ENCODE data around the gene CDC25C. TPM values are rescaled to one million over a fixed set of nuclear protein-coding genes. Genes with fewer than 3 reads are reported as not detected.
A peak's percentile ranks its signal among the peaks of the same experiment; 100 is the strongest.

Gene CDC25C
- polyA plus RNA-seq, 1 of the 3 experiments (the other 2 are of a cell fraction), result 5.2 TPM

GRCh38 chr5:138273834-138274188, 57.8 kb downstream of the CDC25C start:
- Histone ChIP-seq H2AFZ (ENCODE audit: low read depth) (no peak overlapping the region), H3F3A (replicated peaks; ENCODE audit: insufficient read depth) (peaks cover 6% of the 10 kb centered on the region), H3K9me3 (no peaks in the 10 kb centered on the region), H3K4me1 (ENCODE audit: control insufficient read depth in 1 of 2, insufficient read depth in 2 of 2, low read depth in 1 of 2, low read length in 1 of 2) (peaks cover 0 to 22% of the 10 kb centered on the region in 2 experiments; a peak in 2 of 4 replicates), H3K27ac (ENCODE audit: low read depth in 2 of 2, low read length in 1 of 2) (no peak overlapping the region), H3K36me3 (replicated peaks in 1 of 2; ENCODE audit: control insufficient read depth in 1 of 2, insufficient read depth in 2 of 2, low read length in 1 of 2) (no peaks in the 10 kb centered on the region), H3K4me2 (peak overlapping the region; percentile 60), H3K4me3 (ENCODE audit: low read depth in 2 of 2, low read length in 1 of 2) (peak overlapping the region in 1 of 2 experiments; percentile 35; a peak in 1 of 4 replicates), H3K27me3 (ENCODE audit: insufficient read depth) (no peaks in the 10 kb centered on the region), H3K9me2 (no peaks in the 10 kb centered on the region), H3K79me2 (ENCODE audit: insufficient read depth) (no peaks in the 10 kb centered on the region), H4K20me1 (ENCODE audit: insufficient read depth) (no peaks in the 10 kb centered on the region), H3K9ac (no peak overlapping the region)
- DNase-seq, result no peak
- POLR2A ChIA-PET, result no interaction called here
- TF ChIP-seq FOXJ3 (CRISPR knock-in tag; IDR thresholded peaks at IDR 0.05), result no peak; the same call in 1 of the 2 replicates
- no peak for TF ChIP-seq YY1 (IDR thresholded peaks at IDR 0.05; ENCODE audit: low read depth)
- no peak for TF ChIP-seq MXI1 (IDR thresholded peaks at IDR 0.05; ENCODE audit: low read depth, low read length)
- TF ChIP-seq FOSL2 (IDR thresholded peaks at IDR 0.05; ENCODE audit: borderline replicate concordance, low read depth), result no peak
- TF ChIP-seq REST (IDR thresholded peaks at IDR 0.05; ENCODE audit: low read depth, low read length), result no peak
- no peak for TF ChIP-seq FOXM1 (IDR thresholded peaks at IDR 0.05; ENCODE audit: low read depth)
- TF ChIP-seq MAX (IDR thresholded peaks at IDR 0.05; ENCODE audit: low read depth), result no peak
- CTCF ChIA-PET, result interaction anchor here (1.4 to 4.4 kb wide), 2 partner anchors 32 to 78 kb away, joined by 5 to 27 read pairs; partner anchors contain the start of gene KDM3B
- 82% methylated on average over 6 of the region's 6 CpGs for WGBS (ENCODE audit: low lambda C conversion rate)

DNA sequence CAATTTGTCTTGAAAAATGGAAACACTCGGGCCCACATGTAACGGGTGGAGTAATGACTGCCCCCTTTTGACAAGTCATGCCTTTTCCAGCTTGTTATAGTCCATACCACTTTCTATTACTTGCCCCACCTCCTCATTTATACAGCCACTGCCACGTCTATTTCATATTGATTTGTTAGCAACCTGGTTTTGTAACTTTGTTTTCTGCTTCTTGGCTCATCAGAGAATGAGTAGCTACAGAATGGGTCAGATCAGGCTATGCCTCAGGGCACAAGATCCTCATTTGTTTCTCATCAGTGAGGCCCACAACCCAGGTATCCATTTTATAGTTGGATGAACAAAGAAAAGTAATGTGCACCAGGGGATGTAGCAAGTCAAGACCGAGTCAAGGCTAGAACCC, 58.9 kb downstream of the CDC25C start:
- POLR2A ChIA-PET, result no interaction called here

More for the DNA sequence above, 58.9 kb downstream of the CDC25C start:
- H4K20me1 ChIP-seq (ENCODE audit: insufficient read depth), result no peaks in the 10 kb centered on the region
- no peak overlapping the region for H3K9ac ChIP-seq
- H3K79me2 ChIP-seq (ENCODE audit: insufficient read depth), result no peaks in the 10 kb centered on the region
- TF ChIP-seq CHD2 (IDR thresholded peaks at IDR 0.05; ENCODE audit: low read length, partially characterized antibody) (no peak), RCOR1 (IDR thresholded peaks at IDR 0.05; ENCODE audit: low read length) (no peak), RAD21 (IDR thresholded peaks at IDR 0.05; ENCODE audit: low read length) (no peak), MXI1 (IDR thresholded peaks at IDR 0.05; ENCODE audit: low read depth, low read length) (no peak), ELF1 (IDR thresholded peaks at IDR 0.05) (no peak), EP300 (IDR thresholded peaks at IDR 0.05; ENCODE audit: borderline replicate concordance in 1 of 2, low read depth in 1 of 2, low read length in 1 of 2) (no peak), RFX5 (IDR thresholded peaks at IDR 0.05; ENCODE audit: low read length) (no peak), MEF2A (IDR thresholded peaks at IDR 0.05; ENCODE audit: borderline replicate concordance, low read depth) (no peak), GABPA (IDR thresholded peaks at IDR 0.05; ENCODE audit: low read depth) (no peak), FOXJ3 (CRISPR knock-in tag; IDR thresholded peaks at IDR 0.05) (no peak), REST (IDR thresholded peaks at IDR 0.05; ENCODE audit: low read depth, low read length) (no peak), MAX (IDR thresholded peaks at IDR 0.05; ENCODE audit: low read depth) (no peak), SMC3 (IDR thresholded peaks at IDR 0.05; ENCODE audit: low read depth, low read length) (no peak)
- TF ChIP-seq, protein P1, sequence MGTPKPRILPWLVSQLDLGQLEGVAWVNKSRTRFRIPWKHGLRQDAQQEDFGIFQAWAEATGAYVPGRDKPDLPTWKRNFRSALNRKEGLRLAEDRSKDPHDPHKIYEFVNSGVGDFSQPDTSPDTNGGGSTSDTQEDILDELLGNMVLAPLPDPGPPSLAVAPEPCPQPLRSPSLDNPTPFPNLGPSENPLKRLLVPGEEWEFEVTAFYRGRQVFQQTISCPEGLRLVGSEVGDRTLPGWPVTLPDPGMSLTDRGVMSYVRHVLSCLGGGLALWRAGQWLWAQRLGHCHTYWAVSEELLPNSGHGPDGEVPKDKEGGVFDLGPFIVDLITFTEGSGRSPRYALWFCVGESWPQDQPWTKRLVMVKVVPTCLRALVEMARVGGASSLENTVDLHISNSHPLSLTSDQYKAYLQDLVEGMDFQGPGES (IDR thresholded peaks at IDR 0.05; ENCODE audit: low read depth, low read length), result no peak
- CTCF ChIA-PET, result no interaction called here
- no peak for DNase-seq
- peaks cover 6% of the 10 kb centered on the region for H3F3A ChIP-seq (replicated peaks; ENCODE audit: insufficient read depth)
- H3K36me3 ChIP-seq (replicated peaks in 1 of 2; ENCODE audit: control insufficient read depth in 1 of 2, insufficient read depth in 2 of 2, low read length in 1 of 2), result no peaks in the 10 kb centered on the region
- peaks cover 0 to 22% of the 10 kb centered on the region in 2 experiments; a peak in 2 of 4 replicates for H3K4me1 ChIP-seq (ENCODE audit: control insufficient read depth in 1 of 2, insufficient read depth in 2 of 2, low read depth in 1 of 2, low read length in 1 of 2)
- no peaks in the 10 kb centered on the region for H3K27me3 ChIP-seq (ENCODE audit: insufficient read depth)
- H3K9me2 ChIP-seq, result no peaks in the 10 kb centered on the region
- 94% methylated on average over 4 of the region's 4 CpGs for WGBS (ENCODE audit: low lambda C conversion rate)
- H3K9me3 ChIP-seq, result no peaks in the 10 kb centered on the region
- H3K27ac ChIP-seq (ENCODE audit: low read depth in 2 of 2, low read length in 1 of 2), result no peak overlapping the region
- H3K4me2 ChIP-seq, result no peak overlapping the region
- H2AFZ ChIP-seq (ENCODE audit: low read depth), result no peak overlapping the region
- H3K4me3 ChIP-seq (ENCODE audit: low read depth in 2 of 2, low read length in 1 of 2), result no peak overlapping the region

Measured in SK-N-SH (cell line).